GM21717 (cell line): ENCODE results near the gene SGTA.

ENCODE experiments used
- ATAC-seq: cut with Tn5 transposase; IDR thresholded peaks from one replicate; pipeline ENCODE4 v1.9.1; 2021; ENCODE audit warnings: mild to moderate bottlenecking, moderate library complexity; ENCODE audit not compliant: unreplicated experiment

The SGTA gene

DNA sequence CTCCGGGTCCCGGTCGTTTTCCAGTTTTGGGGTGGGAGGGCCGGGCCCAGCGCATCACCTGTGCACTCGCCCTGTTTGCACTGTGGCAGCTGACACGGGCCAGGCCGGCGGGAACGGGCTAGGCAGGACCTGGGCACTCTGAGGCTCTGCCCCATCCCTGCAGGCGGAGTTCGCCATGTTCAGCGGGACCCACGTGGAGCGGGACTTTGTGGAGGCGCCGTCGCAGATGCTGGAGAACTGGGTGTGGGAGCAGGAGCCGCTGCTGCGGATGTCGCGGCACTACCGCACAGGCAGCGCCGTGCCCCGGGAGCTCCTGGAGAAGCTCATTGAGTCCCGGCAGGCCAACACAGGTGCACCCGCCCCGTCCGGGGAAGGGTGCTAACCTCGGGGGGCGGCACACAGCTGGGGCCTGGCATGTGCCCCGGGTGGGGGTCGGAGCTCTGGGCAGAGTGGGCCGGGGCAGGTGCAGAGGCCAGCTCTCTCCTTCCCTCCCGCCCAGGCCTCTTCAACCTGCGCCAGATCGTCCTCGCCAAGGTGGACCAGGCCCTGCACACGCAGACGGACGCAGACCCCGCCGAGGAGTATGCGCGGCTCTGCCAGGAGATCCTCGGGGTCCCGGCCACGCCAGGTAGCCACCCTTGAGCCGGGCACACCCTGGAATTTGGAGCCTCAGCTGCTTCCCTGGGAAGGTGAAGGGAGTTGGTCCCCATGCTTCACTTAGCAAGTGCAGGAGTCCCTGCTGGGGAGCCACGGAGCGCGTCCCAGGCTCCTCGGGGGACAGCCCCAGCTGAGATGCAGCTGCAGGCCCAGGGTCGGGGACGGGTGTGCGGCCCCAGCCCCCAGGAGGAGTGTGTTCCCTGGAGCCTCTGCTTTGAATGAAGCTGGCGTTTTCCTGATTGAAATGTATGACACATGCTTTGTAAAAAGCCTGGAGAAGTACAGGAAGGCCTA lies 27.3 kb upstream of the SGTA start:
- no peak for ATAC-seq

- no peak for ATAC-seq
These were observed 26.5 kb upstream of the SGTA start for GRCh38 chr19:2809387-2810140.

DNA sequence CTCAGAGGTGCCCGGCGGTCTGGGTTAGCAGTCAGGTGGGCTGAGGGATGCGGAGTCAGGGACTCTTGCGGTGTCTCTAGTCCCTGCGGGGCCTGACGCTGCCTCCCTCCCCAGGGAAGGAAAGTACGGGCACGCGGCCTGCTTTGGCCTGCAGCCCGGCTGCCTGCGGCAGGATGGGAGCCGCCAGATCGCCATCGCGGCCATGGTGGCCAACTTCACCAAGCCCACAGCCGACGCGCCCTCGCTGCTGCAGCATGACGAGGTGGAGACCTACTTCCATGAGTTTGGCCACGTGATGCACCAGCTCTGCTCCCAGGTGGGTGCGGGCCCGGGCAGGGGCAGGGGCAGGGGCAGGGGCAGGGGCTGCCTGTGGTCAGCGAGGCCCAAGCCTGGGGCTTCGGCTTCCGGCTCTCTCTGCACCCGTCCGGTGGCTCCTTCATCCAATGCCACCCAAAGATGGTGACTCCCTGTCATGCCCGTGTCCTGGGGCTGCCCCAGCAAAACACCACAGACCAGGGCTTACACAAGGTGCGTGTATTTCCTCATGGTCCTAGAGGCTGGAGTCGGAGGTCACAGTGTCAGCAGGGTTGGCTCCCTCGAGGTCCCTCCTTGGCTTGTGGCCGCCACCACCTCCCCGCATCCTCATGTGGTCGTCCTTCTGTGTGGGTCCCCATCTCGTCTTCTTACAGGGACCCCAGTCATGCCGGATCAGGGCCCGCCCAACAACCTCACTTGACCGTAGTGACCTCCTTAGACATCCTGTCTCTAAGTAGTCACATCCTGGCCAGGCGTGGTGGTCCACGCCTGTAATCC lies 25.3 kb upstream of the SGTA start:
- no peak for ATAC-seq

- ATAC-seq: no peak
These were observed 24.5 kb upstream of the SGTA start for GRCh38 chr19:2807379-2808128.

DNA sequence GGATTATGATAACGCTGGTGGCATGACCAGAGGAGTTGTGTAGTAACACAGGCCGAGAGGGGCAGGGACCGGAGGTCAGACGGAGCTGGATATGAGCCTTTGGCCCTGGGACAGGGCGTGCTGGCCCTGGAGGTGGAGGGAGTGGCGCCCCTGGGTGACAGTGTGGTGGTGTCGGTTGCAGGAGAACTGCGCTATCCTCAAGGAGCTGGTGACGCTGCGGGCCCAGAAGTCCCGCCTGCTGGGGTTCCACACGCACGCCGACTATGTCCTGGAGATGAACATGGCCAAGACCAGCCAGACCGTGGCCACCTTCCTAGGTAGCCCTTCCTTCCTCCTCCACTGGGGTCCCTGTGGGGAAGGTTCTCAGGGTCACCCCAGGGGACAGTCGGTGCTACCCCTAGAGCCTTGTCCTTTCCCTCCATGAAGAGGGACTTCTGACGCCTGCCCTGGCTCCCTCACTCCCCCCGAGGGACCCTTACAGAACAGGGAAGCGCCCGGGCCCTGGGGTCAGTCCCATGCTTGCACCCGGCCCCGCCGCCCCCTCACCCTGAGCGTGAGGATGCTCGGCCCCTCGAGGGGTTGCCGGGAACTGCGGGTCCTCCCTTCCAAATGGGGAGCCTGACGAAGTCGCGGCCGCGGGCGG lies 23.8 kb upstream of the SGTA start:
- ATAC-seq: no peak

GRCh38 chr19:2805991-2806649 lies 23.0 kb upstream of the SGTA start:
- no peak for ATAC-seq

DNA sequence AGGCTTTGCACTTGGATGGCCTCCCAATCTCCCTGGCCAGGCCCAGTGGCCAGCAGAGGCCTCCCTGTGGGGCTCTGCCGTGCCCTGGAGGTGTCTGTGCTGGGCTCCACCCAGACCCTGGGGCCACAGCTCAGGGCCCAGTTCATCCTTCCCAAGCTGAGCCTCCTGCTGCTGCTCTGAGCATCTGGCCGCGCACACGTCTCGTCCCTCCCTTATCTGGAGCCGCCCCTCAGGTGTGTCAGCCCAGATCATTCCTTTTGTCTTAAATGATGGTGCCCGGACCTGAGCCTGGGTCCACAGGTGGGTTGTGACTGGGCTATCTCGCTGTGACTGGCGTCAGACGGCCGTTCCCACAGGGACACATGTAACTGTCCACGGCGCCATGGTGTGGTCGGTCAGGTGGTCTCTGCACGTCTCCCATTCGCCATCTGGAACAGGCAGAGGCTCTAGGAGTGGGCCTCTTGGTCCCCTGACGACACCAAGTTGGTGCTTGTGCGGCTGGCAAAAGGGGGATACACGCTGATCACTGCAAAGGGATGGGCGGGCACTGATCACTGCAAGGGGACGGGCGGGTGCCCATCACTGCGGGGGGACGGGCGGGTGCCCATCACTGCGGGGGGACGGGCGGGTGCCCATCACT lies 22.3 kb upstream of the SGTA start:
- ATAC-seq: no peak

DNA sequence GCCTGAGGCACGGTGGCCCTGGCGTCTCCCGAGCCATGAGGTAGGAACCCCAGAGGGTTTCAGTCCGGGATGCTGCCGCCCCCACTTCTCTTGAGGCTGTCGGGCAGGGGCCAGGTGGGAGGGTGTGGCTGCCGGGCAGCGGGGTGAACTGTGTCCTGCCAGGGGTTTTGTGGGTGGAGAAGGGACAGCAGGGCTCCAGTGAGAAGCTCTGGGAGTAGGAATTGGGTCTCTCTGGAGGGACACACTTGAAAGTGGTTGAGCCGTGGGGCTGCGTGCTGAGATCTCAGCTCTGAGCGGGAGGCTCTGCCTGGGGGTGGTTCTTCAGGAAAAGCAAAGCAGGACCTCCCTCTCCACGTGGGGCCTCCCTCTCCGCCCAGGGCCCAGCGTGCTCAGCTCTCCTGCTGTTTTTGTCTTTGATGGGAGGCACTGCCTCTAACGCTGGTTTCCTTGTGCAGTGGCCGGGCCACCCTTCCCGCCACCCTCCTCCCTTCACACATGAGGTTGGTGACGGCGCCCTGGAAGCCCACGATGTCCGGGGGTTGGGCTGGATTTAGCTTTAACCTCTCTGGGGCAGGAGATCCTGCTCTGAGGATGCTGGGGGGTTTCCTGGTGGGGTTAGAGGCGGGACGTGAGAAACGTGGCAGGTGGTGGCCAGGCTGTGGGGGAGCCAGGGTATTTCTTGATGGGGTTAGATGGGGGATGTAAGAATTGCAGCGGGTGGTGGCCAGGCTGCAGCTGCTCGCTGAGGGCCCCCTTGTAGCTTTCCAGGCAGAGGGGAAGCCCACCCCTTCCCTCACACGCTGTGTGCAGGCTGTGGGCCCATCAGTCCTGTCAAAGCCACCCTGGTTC lies 21.3 kb upstream of the SGTA start:
- ATAC-seq: no peak

- ATAC-seq: no peak
These were observed 20.5 kb upstream of the SGTA start for GRCh38 chr19:2803486-2804155.

GRCh38 chr19:2802826-2803225 lies 19.8 kb upstream of the SGTA start:
- no peak for ATAC-seq

DNA sequence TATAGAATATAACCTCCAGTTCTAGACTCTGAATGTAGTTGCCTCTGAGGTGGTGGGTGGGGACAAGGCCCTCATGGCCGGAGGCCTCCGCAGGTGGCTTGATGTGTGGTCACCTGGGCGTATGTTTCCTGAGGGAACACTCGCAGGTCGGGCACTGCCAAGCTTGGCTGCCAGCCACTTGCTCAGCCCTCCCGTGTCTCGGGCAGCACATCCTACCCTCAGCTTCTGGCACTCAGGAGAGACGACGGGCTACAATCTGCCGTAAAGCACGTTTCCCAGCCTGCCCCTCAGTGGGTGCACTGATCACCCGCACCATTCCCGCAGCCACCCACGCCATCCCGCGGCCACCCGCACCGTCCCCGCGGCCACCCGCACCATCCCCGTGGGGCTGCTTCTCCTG lies 17.4 kb upstream of the SGTA start:
- ATAC-seq: no peak

DNA sequence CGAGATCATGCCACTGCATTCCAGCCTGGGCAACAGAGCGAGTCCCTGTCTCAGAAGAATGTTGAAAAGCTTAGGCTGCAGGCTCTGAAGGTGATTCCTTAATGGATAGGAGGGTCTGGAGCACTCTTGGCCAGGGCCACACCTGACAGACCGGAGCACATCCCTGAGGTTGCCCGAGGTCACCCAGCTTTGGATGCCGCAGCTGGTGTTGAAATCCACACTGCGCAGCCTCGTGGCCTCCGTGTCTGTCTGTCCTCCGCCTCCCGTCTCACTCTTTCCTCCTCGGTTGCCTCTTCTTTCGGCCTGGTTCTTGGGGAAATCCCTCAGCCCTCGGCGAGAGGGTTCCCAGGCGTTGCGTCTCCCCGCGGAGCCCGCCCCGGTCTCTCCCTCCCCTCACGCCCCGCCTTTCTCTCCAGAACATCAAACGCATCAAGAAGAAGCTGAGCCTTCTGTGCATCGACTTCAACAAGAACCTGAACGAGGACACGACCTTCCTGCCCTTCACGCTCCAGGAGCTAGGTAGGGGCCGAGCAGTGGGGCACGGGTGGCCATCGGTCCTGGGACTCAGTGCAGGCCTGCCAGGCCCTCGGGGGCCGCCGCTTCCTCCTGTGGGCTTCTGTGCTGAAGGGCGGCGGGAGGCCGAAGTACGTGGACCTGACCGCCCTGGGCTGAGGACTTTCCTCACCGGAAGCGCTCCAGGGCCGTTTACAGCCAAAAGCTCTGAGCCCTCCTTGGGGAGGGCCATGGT lies 16.4 kb upstream of the SGTA start:
- no peak for ATAC-seq

DNA sequence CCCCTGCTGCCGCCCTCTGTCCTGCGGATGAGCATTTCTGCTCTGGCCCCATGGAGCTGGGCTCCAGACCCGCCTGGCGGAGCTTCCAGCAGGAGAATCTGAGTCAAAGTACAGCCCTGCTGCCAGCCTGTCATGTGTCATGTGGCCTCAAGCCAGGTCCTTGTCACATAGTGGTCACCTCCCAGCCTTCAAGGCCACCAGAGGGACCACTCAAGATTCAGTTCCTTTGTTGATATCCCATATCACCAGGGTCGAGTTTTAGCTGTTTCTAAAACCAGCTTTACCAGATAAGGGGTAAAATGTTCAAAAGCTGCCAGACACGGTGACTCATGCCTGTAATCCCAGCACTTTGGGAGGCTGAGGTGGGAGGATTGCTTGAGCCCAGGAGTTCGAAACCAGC lies 15.7 kb upstream of the SGTA start:
- ATAC-seq: no peak

GRCh38 chr19:2798158-2798685 lies 15.1 kb upstream of the SGTA start:
- no peak for ATAC-seq

- no peak for ATAC-seq
These were observed 14.2 kb upstream of the SGTA start for GRCh38 chr19:2797280-2797679.

DNA sequence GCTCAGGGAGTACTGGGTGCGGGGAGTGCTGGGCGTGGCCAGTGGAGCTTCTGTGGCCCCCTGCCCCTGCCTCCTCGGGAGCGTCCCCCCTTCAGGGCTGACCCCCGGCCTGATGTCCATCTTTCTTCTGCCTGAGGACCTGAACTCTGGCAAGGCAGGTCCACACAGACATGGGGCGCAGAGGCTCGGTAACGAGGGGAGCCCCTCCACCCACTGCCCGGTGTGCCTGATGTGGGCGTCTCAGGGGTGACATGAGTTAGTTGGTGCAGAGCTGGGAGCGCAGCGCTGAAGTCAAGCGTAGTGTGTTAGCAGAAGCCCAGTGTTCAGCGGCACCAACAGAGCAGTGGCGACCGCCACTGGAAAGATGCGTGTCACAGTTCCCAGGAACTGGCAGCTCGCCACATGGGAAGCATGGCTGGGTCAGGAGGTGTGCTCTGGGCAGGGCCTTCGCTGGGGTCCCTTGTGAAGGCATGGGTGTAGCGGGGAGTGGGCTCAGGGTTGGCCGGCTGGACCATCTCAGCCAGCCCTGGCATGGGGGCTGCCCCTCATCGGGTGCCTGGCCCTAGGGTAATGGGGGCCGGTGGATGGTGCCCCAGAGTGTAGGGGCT lies 13.7 kb upstream of the SGTA start:
- ATAC-seq: no peak
